GM12874 (cell line): ENCODE data around the gene DACH1.

Experiments
- CTCF ChIP-seq: IDR thresholded peaks from 2 replicates; pipeline ENCODE4 v1.5.1; 2011; ENCODE audit warnings: low read depth, mild to moderate bottlenecking, control low read depth, low read length, moderate library complexity; ENCODE audit not compliant: insufficient read depth

The DACH1 gene

GRCh38 chr13:71751073-71751472 lies 115.9 kb downstream of the DACH1 start:
- no peak for TF ChIP-seq CTCF

GRCh38 chr13:71730267-71730666 lies 136.7 kb downstream of the DACH1 start:
- TF ChIP-seq CTCF = no peak

- TF ChIP-seq CTCF = no peak
These were observed 137.6 kb downstream of the DACH1 start for GRCh38 chr13:71729441-71729840.

- no peak for TF ChIP-seq CTCF
These were observed 139.3 kb downstream of the DACH1 start for GRCh38 chr13:71727662-71728061.

GRCh38 chr13:71727042-71727441 lies 140.0 kb downstream of the DACH1 start:
- no peak for TF ChIP-seq CTCF

- no peak for TF ChIP-seq CTCF
These were observed 144.8 kb downstream of the DACH1 start for GRCh38 chr13:71722206-71722605.

- no peak for TF ChIP-seq CTCF
These were observed 145.9 kb downstream of the DACH1 start for GRCh38 chr13:71721104-71721503.

GRCh38 chr13:71718931-71719330 lies 148.1 kb downstream of the DACH1 start:
- TF ChIP-seq CTCF = no peak
